PC-3 (cell line): ENCODE data around the gene SURF4. TPM values are rescaled to one million over a fixed set of nuclear protein-coding genes. Genes with fewer than 3 reads are reported as not detected.

ENCODE experiments used
- ATAC-seq: fragments of 200-7000 bp; cut with Tn5 transposase; 2 replicates; pipeline ENCODE4 v1.9.1; 2020; ENCODE audit warnings: mild to moderate bottlenecking, moderate library complexity
- BruUV-seq: library from RNA; stranded (reverse); fragments of 400-500 nt; replicated peaks from 2 replicates; lab custom pipeline; 2021; lab: Mats Ljungman, UMichigan
- CTCF ChIA-PET: fragments of 300-600 bp; sonication (Branson Sonifier 250); formaldehyde crosslinking; loops from one replicate; lab custom pipeline; 2022; ENCODE audit warnings: antibody characterized with exemption; lab: Charles Lee
- POLR2A ChIA-PET: fragments of 300-600 bp; sonication (Branson Sonifier 250); formaldehyde crosslinking; loops from one replicate; lab custom pipeline; 2022; ENCODE audit warnings: antibody characterized with exemption; ENCODE audit not compliant: unreplicated experiment; lab: Charles Lee
- DNase-seq: peaks from one replicate; pipeline ENCODE4 v3.0.0-alpha.2; 2015
- H2AFZ ChIP-seq: fragments of 300-600 bp; sonication (generic); 2 replicates; pipeline ENCODE4 v1.6.0; 2016; ENCODE audit warnings: antibody characterized with exemption, low read length
- H3F3A ChIP-seq: fragments of 300-600 bp; sonication (generic); one replicate; pipeline ENCODE4 v1.6.0; 2017; ENCODE audit warnings: antibody characterized with exemption, low read length, control low read depth, mild to moderate bottlenecking; ENCODE audit not compliant: unreplicated experiment
- H3K27ac ChIP-seq: fragments of 300-600 bp; sonication (generic); 2 replicates; pipeline ENCODE4 v1.5.1; 2016; ENCODE audit warnings: mild to moderate bottlenecking, low read length
- H3K27me3 ChIP-seq: fragments of 300-600 bp; sonication (generic); 2 replicates; pipeline ENCODE4 v1.6.1; 2016; ENCODE audit warnings: low read length, mixed read lengths
- H3K36me3 ChIP-seq: fragments of 300-600 bp; sonication (generic); 2 replicates; pipeline ENCODE4 v1.6.1; 2016; ENCODE audit warnings: low read depth, mixed run types, low read length, mixed read lengths
- H3K4me1 ChIP-seq: fragments of 300-600 bp; sonication (generic); 2 replicates; pipeline ENCODE4 v1.5.1; 2016; ENCODE audit warnings: low read length; ENCODE audit not compliant: insufficient read depth
- H3K4me2 ChIP-seq: fragments of 300-600 bp; sonication (generic); 2 replicates; pipeline ENCODE4 v1.6.0; 2016; ENCODE audit warnings: low read length
- H3K4me3 ChIP-seq: fragments of 300-600 bp; sonication (generic); 2 replicates; pipeline ENCODE4 v1.5.1; 2016; ENCODE audit warnings: mild to moderate bottlenecking, low read length, mixed read lengths
- H3K79me2 ChIP-seq: fragments of 300-600 bp; sonication (generic); 2 replicates; pipeline ENCODE4 v1.6.1; 2017; ENCODE audit warnings: low read length, mixed read lengths
- H3K9ac ChIP-seq: fragments of 300-600 bp; sonication (generic); 2 replicates; pipeline ENCODE4 v1.6.0; 2016; ENCODE audit warnings: mild to moderate bottlenecking, low read length
- H3K9me2 ChIP-seq: fragments of 300-600 bp; sonication (generic); replicated peaks from 2 replicates; pipeline ENCODE4 v1.6.1; 2016; ENCODE audit warnings: mixed run types, low read length, mixed read lengths
- H3K9me3 ChIP-seq: fragments of 300-600 bp; sonication (generic); 2 replicates; pipeline ENCODE4 v1.6.1; 2016; ENCODE audit warnings: low read length, mixed read lengths
- H4K20me1 ChIP-seq: fragments of 300-600 bp; sonication (generic); 2 replicates; pipeline ENCODE4 v1.6.1; 2016; ENCODE audit warnings: low read length, mixed read lengths
- EZH2 ChIP-seq: fragments of 300-600 bp; sonication (generic); IDR thresholded peaks from one replicate; pipeline ENCODE4 v1.6.1; 2017; ENCODE audit warnings: antibody characterized with exemption, mild to moderate bottlenecking, low read length; ENCODE audit not compliant: unreplicated experiment
- EZH2phosphoT487 ChIP-seq: fragments of 300-600 bp; sonication (generic); IDR thresholded peaks from 2 replicates; pipeline ENCODE4 v1.6.1; 2018; ENCODE audit warnings: mild to moderate bottlenecking, antibody characterized with exemption, low read length, borderline replicate concordance
- intact Hi-C: fragments of 100-400 bp; cut with micrococcal nuclease; formaldehyde crosslinking; loops from 2 replicates; pipeline ENCODE4 v1.9.0; 2023
- total RNA-seq: library from RNA; depleted of rRNA; stranded (reverse); fragments of >200 nt; gene quantifications from 2 replicates; pipeline ENCODE4 v1.2.3, GENCODE V29; 2014
- TF ChIP-seq, protein P1 (sequence below): fragments of 300-600 bp; sonication (generic); conservative IDR thresholded peaks from 2 replicates; pipeline ENCODE4 v1.5.1; 2017; ENCODE audit warnings: antibody characterized with exemption, low read depth, mild to moderate bottlenecking, low read length

The SURF4 gene
- total RNA-seq, 1 experiment from 2014 or later, result 161 TPM

DNA sequence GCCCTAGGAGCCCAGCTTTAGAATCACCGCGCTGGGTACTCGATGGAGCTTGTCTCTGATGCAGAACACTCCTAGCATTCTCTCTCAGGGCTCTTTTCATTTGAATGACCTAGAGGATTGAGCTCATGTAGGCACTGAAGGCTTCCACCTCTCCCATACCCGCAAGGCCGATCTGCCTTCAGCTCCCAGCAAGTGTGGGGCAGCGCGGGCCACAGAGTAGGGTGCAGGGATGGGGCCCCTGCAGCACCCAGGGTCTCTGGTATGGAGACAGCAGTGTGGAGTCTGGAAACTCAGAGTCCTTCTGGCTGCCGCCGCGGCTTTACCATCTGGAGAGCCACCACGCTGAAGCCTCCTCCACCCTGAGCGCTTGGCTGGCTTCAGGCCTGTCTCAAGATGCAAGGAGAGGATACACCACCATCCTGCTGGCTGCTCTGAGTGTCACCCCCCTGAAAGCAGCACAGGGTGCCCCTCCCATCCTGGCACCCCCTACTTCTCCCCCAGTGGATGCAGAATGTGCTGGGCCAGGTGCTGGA lies 13.2 kb upstream of the SURF4 start:
- intact Hi-C loops, result no loop called here
- no peaks in the 10 kb centered on the region for H4K20me1 ChIP-seq
- no peaks in the 10 kb centered on the region for H3K79me2 ChIP-seq
- H3K4me2 ChIP-seq, result no peak overlapping the region
- H3K4me3 ChIP-seq, result no peak overlapping the region
- H3K9me2 ChIP-seq, result no peaks in the 10 kb centered on the region
- no peaks in the 10 kb centered on the region for H3K9me3 ChIP-seq
- H3K27ac ChIP-seq, result no peak overlapping the region
- H2AFZ ChIP-seq, result no peak overlapping the region
- TF ChIP-seq EZH2 (no peak), EZH2phosphoT487 (no peak)
- TF ChIP-seq, protein P1, sequence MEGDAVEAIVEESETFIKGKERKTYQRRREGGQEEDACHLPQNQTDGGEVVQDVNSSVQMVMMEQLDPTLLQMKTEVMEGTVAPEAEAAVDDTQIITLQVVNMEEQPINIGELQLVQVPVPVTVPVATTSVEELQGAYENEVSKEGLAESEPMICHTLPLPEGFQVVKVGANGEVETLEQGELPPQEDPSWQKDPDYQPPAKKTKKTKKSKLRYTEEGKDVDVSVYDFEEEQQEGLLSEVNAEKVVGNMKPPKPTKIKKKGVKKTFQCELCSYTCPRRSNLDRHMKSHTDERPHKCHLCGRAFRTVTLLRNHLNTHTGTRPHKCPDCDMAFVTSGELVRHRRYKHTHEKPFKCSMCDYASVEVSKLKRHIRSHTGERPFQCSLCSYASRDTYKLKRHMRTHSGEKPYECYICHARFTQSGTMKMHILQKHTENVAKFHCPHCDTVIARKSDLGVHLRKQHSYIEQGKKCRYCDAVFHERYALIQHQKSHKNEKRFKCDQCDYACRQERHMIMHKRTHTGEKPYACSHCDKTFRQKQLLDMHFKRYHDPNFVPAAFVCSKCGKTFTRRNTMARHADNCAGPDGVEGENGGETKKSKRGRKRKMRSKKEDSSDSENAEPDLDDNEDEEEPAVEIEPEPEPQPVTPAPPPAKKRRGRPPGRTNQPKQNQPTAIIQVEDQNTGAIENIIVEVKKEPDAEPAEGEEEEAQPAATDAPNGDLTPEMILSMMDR, result no peak
- ATAC-seq (no peak), DNase-seq (no peak)
- H3K9ac ChIP-seq, result no peak overlapping the region
- ChIA-PET POLR2A (no interaction called here), CTCF (no interaction called here)
- H3K4me1 ChIP-seq, result no peaks in the 10 kb centered on the region
- BruUV-seq, result no TSS peak
- no peaks in the 10 kb centered on the region for H3F3A ChIP-seq
- no peaks in the 10 kb centered on the region for H3K27me3 ChIP-seq
- H3K36me3 ChIP-seq, result no peaks in the 10 kb centered on the region

DNA sequence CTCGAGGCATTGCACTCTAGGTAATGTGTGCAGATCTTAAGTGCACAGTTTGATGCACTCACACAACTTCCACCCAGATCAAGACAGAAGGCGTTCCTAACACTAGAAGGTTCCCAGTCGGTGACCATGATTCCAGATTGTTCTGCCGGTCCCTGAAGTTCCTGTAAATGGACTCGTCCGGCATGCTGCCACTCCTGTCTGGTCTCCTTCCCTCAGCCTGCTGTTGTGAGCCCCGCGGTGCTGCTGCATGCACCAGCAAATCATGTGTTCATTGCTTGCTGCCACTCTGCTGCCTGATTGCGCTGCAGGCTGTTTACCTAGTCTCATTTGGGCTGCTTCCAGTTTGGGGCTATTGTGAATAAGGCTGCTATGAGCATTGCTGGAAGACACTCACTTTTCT lies 11.8 kb upstream of the SURF4 start:
- Histone ChIP-seq H3K4me1 (no peaks in the 10 kb centered on the region), H3K36me3 (no peaks in the 10 kb centered on the region), H3K4me2 (no peak overlapping the region), H3K4me3 (no peak overlapping the region), H2AFZ (no peak overlapping the region), H3K9me2 (no peaks in the 10 kb centered on the region), H3K79me2 (no peaks in the 10 kb centered on the region), H3K27me3 (no peaks in the 10 kb centered on the region), H3K27ac (no peak overlapping the region), H3K9me3 (no peaks in the 10 kb centered on the region), H3F3A (no peaks in the 10 kb centered on the region), H4K20me1 (no peaks in the 10 kb centered on the region), H3K9ac (no peak overlapping the region)
- ATAC-seq (no peak), DNase-seq (no peak)
- POLR2A ChIA-PET, result no interaction called here
- TF ChIP-seq EZH2, result no peak
- TF ChIP-seq, protein P1, result no peak
- no peak for TF ChIP-seq EZH2phosphoT487
- intact Hi-C loops, result no loop called here
- CTCF ChIA-PET, result no interaction called here
- BruUV-seq, result no TSS peak

DNA sequence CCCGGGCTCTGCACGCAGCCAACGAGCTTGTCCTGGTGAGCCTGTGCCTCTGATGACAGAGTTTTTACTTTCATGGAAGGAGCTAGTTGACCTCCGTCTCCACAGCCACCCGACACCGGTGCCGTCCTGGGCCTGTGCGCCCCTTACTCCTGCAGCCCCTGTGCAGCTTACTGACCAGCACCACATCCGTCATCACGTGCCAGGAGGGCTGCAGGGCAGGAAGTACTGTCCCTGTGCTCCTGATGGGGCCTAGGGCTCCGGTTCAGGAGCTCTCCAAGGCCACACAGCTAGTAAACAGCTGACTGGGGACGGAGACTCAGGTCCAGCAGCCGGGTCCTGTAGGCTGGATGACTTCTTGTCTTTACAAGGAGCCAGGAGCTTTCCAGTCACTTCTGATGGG lies 10.5 kb upstream of the SURF4 start:
- Histone ChIP-seq H3K27me3 (no peaks in the 10 kb centered on the region), H3F3A (no peaks in the 10 kb centered on the region), H3K9me2 (no peaks in the 10 kb centered on the region), H3K79me2 (no peaks in the 10 kb centered on the region), H3K4me1 (no peaks in the 10 kb centered on the region), H3K4me2 (no peak overlapping the region), H3K4me3 (no peak overlapping the region), H4K20me1 (no peaks in the 10 kb centered on the region), H3K9ac (no peak overlapping the region), H3K9me3 (no peaks in the 10 kb centered on the region), H3K27ac (no peak overlapping the region), H3K36me3 (no peaks in the 10 kb centered on the region), H2AFZ (no peak overlapping the region)
- DNase-seq (no peak), ATAC-seq (no peak)
- ChIA-PET CTCF (no interaction called here), POLR2A (no interaction called here)
- intact Hi-C loops, result no loop called here
- BruUV-seq, result no TSS peak
- no peak for TF ChIP-seq EZH2
- TF ChIP-seq, protein P1, result no peak
- TF ChIP-seq EZH2phosphoT487, result no peak
